Breast epithelium (tissue), 3 donors: ENCODE data around the gene TCN1.

Experiments
- CTCF ChIP-seq, 3 donors: fragments of 450-650 bp; IDR thresholded peaks; one replicate each; pipeline ENCODE4 v1.5.1; 2016 to 2017; ENCODE audit warnings: antibody characterized with exemption in 3 of 3, mild to moderate bottlenecking in 3 of 3, moderate library complexity in 3 of 3
- POLR2A ChIP-seq: fragments of 450-650 bp; IDR thresholded peaks from one replicate; pipeline ENCODE4 v1.6.1; 2016; ENCODE audit warnings: antibody characterized with exemption, mild to moderate bottlenecking, moderate library complexity
- POLR2AphosphoS5 ChIP-seq, 3 donors: sonication (generic); formaldehyde crosslinking; IDR thresholded peaks; one replicate each; pipeline ENCODE4 v1.6.1; 2017; ENCODE audit warnings: antibody characterized with exemption in 3 of 3

- TF ChIP-seq POLR2AphosphoS5 (IDR thresholded peaks at IDR 0.05) (no peak), CTCF (IDR thresholded peaks at IDR 0.05) (no peak), POLR2A (no peak)
These were observed 24.8 kb downstream of the TCN1 start for GRCh38 chr11:59841514-59841913.
